GM21737 (cell line): Measurements from ENCODE around the gene CHPF2.

ENCODE experiments used
- ATAC-seq: cut with Tn5 transposase; IDR thresholded peaks from one replicate; pipeline ENCODE4 v1.9.1; 2021; ENCODE audit warnings: mild to moderate bottlenecking, moderate library complexity; ENCODE audit not compliant: unreplicated experiment

The CHPF2 gene

DNA sequence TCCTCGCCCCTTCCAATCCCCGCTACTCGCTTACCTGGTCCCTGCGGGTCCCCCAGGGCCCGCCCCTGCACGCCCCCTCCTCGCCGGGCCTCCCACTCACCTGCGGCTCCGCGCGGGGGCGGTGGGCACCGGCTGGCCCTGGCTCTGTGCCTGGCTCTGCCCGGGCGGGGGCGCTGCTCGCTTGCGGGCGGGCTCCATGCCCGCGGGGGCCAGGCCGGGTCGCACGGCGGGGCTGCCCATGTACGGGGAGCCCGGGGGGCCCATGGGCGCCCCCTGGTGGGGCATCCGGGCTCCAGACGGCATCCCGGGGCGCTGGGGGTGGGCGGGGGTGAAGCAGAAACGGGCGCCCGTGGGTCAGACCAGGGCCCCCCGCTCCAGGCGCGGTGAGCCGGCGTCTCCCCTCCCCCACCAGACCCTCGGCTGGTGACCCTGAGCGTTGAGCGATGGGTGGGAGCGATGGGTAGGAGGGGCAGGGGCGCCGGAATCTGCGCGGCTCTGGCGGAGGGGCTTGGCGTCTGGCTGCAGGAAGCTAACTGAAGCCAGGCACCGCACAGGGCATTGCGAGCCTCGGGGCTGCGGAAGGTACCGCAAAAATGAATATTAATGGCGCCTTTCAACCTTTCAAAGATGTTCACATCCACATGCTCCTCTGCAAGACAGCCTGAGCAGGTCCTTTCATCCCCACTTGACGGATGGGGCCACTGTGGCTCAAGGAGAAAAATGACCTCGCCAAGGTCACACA is 13.2 kb downstream of the CHPF2 start:
- peak; percentile 53 for ATAC-seq

DNA sequence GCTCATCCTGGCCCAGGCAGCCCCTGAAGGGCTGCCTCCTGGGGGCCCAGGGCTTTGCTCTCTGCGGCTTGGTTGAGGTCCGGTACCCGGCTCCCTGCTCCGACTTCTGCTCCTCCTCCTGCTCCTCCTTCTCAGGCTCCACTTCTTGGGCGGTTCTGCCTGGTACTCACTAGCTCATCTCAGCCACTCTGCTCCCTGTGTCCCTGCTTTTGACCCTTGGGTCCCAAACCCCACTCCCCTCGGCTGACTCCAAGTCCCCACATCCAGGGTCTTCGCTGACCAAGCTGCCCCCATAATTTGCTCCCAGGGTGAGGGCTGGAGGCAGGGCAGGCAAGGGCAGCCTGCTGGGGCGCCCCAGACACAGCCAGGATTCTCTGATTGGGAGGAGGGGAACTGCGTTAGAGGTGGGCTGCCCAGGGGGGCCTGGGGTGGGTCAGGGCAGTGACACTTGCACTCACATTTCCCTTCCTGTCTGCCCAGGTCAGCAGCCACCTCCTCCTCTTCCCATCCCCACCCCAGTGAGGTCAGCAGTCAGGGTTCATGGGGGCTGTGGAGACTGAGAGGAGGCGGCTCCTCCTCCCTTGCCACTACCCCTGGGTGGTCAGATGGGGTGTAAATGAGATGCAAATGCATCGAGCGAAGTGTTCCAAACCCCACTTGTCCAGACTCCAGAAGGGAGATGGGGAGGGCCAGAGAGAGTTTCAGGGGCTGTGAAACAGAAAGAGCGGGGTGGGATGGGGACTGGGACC is 14.0 kb downstream of the CHPF2 start:
- ATAC-seq, result no peak

DNA sequence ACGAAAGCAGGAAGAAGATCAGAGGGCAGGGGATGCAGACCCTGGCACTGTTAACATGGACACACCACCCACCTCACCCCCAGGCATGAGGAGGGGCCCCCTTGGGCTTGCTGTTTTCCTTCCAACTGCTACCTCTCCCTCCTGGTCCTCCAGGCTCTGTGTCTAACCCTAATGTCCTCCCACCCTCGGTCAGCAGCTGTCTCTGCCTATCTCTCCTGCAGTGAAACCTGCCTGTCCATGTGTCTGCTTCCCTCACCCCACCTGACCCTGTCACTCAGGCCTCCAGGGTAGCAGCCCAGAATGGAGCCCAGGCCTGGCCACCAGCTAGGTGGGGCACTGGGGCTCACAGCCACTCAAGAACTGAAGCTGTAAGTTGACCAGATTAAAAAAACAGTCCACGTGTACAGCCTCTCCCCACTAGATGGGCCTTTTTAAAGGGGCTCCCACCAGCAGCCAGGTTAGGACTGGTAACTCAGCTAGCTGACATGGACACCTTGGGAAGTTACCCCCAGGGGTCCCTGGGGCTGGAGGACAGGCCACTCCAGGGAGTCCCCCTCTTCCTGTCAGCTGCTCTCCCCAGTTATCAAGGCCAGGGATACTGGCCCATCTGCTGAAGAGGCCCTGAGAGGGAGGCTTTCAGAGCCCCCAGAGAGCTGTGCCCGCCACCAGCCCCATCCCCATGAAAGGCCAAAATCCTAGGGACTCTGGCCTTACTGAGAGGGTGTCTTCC is 14.7 kb downstream of the CHPF2 start:
- ATAC-seq, result no peak

DNA sequence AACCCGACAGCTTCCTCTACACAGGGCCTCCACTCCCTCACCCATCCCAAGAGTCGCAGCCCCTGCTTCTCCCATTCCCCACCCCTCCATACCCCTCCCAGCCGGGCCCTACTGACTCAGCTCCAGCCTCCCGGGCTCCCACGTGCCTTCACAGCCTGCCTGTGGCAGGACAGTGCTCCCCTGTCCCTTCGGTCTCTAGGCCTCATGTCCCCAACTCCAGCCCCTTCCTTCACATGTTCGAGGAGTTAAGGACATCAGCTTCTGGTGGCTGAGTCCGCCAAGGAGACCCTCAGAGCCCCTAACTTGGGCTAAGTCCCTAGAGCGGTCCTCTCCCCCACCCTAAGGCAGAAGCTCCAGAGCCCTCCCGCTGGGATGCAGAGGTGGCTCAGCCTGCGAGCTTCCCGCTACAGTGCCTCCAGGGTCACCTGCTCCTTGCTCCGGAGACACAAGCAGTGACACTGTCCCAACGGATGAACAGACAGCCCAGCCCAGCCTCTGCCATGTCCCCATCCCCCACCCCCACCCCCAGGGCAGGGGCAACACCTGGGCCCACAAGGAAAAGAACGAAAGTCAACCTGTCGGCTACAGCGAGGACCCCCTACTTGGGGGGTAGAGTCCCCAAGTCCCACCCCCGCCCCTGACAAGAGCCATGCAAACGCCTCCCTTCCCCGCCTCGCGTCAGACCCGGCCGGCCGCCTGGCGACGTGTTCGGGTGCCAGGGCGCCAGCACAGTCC is 15.5 kb downstream of the CHPF2 start:
- no peak for ATAC-seq

DNA sequence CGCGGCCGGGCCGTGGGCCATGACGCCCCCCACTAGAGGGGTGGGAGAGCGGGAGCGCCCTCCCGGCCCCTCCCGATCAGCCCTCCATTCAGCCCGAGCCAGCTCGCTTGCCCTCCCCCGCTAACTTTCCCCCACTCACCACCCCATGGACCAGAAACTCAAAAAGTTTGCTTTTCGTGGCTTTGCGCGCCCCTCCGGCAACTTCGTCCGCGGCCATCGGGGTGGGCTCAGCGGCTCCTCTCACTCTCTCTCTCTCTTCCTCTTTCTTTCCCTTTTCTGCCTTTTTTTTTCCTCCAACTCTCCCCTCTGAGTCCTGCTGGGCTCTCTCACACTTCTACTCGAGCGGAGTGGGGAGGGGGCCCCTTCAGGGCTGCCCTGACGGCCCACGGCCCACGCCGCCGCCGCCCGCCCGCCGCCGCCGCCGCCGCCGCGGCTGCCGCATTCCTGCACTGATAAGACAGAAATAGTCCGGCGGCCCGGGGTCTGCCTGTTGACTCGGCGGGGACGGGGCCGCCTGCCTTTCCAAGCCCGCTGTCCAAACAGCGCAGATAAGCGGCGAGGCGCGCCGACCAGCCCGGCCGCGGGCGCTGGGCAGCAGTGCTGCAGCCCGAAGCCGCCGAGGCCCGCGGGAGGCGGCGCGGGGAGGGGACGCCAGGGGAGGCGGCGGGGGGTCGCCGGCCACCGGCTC is 16.2 kb downstream of the CHPF2 start, which contains the start of gene SMARCD3:
SMARCD3 (minus strand) TSS at position 349 of the 688 bp plus-strand sequence; CDS start at position 217, 132 bp downstream.
- ATAC-seq, result no peak

DNA sequence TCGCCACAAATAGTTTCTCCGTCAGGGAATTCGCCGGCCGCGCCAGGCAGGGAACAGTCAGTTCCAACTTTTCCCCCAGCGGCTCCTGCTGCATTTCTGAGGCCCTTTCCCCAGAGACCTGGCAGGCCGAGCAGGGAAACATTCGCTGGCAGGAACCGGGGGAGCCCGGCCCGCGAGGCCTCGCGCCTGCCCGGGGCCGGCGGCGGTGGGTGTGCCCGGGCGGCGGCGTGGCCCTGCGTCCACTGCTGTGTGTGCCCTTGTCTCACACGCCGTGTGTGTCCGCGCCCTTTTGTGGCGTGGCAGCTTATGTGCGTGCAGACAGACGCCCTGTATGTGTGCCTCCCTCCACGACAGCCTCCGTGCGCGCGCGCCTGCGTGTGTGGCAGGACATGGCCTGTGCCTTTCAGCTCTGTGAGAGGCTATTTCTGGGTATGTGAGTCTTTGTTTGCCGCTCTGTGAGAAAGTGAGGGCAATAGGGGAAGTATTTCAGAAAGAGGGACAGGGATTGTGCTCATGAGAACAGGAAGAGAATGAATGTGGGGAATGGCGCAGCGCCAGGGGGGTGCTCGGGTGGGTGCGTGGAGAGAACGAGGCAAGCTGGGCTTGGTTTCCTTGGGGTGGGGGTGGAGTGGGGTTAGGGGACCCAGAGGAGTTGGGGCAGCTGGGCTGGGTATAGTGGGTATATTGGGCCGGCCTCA is 16.9 kb downstream of the CHPF2 start:
- ATAC-seq, result no peak

DNA sequence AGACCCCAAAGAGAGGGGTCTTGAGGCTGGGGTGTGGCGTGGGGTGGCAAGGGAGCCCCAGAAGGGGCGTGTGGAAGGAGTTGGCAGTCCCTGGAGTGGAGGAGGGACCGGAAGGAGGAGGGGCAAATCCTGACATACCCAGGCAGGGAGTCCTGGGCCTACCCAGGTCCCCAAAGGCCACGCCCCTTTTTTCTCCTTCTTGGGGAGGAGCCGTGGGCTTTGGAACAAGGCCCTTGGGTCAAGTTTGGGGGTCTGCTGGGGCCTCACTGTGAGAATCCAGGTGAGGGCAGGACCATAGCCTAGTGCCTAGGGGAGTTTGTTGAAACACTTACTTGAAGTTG is 17.4 kb downstream of the CHPF2 start:
- no peak for ATAC-seq

DNA sequence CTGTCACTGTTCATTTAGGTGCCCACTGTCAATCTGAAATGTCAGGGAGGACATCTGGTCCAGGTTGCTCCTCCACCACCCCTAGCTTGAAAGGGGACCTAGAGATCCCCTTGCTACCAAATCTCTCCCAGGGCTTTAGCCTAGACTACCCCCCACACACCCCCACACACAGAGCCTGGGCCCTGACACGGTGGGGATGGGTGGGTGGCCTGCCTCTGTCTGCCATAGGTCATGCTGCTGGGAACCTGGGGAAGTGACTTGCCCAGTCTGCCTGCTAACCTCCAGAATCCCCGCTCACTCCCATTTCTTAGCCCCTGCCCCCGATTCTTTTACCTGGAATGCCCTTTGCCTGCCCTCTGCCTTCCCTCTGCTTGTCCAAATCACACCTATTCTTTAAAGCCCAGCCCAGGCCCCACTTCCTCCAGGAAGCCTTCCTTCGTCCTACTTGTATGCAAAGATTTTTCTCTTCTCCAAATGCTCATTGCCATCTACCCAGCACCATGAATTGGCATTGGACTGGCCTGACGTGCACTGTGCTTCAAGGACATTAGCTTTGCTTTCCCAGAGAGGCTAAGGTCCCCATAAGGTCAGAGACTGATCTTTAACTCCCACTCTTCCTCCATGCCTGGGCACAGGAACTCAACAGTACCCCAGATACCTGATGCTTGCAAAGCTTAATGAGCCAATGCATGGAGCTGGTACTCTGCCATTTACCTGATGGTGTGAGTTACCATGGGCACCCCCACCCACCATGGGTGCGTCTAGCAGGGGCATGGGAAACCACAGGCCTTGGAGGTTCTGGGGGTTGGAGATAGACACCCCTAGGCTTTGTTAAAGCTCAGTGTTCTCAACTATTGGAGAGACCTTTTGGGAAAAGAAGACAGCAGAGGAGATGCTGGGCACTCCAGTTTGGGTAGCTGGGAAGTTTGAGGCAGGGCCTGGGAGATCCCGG is 18.2 kb downstream of the CHPF2 start:
- no peak for ATAC-seq

DNA sequence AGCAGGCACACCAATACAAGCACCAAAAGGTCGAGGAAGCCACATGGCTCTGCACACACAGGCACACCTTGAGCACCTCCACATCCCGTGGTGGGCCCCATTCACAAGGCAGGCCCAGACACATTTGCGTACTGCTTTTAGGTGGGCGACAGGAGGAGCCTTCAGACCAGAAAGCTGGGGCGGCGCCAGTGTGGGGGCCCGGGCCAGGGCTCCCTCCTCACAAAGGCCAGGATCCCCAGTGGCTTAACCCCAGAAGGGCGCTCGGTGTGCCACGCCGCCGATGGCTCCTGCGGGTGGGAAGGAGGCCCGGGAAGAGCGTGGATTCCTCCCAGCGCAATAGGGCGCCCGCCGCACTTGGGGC is 19.0 kb downstream of the CHPF2 start:
- ATAC-seq, result no peak

DNA sequence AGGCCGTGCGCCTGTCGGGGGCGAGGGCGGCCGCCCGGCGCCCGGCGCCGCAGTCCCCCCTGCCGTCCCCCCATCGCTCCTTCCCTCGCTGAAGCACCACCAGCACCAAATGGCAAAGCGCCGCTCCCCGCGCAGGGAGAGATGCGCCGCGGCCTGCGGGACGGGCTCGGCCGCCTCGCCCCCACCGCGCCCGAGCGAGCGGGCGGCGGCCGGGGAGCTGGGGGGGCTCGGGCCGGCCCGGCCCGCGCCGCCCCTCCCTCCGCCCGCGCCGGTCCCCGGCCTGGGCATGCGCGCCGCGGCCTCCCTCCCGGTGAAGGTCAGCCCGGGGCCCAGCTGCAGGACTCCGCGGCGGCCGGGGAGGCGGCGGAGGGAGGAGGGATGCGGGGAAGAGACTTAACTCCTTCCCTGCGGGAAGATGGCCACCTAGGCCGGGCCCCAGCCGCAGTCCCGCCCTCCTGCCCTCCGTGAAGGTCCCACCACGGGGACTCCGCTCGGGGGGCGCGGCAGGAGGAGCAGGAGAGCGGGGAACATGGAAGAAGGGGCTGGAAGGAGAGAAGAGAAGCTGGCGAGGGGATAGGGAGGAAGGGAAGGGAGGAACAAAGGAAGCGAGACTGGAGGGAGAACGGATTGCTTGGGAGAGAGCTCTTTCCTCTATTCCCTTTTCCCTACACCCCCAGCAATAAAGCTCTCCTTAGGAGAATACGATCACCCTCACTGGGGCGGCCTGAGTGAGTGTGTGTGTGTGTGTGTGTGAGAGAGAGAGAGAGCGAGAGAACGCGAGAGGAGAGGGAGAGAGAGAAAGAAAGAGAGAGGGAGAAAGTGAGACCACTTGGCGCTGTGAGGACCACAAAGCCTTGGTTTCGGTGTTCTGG is 19.6 kb downstream of the CHPF2 start:
- no peak for ATAC-seq

DNA sequence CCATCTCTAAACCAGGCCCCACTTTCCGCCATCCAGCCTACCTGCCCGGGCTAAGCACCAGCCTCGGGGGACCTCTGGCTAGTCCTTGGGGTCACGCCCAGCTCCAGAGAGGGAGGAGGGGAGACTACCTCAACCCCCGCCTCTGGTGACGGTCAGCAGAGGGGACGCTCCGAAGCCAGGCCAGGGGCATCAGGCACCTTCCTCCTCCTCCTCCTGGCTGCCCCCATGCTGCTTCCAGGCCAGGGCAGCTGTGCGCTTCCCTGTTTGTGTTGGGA is 20.2 kb downstream of the CHPF2 start:
- no peak for ATAC-seq

DNA sequence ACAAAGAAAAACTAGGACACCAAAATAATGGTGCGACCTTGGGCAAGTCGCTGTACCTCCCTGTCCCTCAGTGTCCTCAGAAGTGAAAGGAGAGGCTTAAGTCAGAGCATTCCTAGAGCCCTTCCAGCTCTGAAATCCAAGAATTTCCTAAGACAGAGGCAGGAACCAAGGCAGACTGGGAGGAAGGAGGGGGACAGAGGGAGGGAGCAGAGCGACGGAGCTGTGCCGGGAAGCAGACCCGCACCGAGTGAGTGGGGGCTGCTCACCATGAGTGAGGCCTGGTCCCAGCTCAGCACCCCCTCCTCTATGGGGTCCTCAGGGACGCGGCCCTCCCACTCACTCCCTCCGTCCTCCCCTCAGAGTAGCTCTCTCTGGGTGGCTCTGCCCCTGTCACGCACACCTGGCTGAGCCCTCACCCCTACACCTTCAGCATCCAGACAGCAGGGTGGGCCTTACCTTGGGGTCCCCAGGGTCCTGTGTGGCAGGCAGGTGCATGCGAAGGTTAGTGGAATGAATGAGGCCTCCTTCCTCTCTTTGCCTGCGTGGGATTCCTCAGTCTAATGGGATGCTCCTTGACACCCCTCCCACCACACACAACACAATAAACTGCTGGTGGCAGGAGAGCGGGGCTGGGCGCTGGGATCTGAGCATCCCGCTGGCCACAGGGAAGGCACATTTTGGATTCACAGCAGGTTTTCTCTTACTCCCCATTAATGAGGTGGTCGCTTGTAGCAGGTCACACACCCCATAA is 20.9 kb downstream of the CHPF2 start:
- ATAC-seq, result no peak

DNA sequence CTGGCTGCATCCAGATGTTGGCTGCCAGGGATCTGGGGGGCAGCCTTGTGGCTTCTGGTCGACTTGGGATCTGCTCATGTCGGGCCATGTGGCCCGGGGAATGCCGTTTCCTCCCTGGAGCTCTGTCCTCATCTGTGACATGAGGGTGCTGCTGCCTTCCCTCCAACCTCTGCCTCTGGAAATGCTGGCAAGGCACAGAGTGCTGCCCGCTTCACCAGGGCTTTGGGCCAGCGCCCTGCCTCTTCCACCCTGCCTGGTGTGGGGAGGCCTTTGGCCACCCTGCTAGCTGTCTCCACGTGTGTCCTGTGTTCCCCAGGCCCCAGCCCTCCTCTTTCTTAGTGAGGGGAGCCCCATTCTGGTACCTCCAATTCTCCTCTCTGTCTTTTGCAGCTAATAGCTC is 22.0 kb downstream of the CHPF2 start:
- no peak for ATAC-seq

DNA sequence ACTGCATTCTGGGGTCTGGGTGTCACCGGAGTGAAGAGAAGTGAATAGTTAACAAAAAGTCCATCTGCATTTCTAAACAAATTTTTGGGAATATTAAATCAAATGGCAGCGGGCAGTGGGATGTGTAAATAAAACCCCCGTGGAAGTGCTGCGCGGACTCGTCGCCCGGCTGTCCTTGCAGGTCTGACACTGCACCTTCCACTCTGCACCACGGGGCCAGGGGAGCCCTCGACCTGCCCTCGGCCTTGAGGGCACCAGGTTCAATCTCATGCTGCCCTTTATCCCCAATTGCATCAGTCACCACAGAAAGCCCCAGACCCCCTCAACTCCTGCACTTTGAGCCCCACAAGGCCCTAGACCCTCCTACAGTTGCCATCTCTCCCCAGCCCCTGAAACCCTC is 22.6 kb downstream of the CHPF2 start:
- ATAC-seq, result no peak

DNA sequence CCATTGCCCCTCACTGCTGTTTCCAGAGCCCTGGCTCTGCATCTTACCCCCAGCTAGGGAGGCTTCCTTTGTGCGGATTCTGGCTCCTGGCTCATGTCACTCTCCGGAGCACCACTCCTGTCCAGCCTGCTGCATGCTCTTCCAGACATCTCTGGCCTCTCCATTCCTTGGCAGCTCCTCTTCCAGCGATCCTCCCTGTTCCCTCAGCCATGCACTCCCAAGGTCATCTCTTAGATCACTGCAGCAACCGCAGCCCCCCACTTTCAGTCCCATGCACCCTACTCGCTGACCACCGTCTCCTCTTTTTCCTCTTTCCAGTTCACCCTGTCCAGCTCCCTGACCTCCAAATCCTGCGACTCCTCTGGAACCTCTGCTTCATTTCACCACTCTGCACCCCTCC is 23.1 kb downstream of the CHPF2 start:
- ATAC-seq, result no peak

DNA sequence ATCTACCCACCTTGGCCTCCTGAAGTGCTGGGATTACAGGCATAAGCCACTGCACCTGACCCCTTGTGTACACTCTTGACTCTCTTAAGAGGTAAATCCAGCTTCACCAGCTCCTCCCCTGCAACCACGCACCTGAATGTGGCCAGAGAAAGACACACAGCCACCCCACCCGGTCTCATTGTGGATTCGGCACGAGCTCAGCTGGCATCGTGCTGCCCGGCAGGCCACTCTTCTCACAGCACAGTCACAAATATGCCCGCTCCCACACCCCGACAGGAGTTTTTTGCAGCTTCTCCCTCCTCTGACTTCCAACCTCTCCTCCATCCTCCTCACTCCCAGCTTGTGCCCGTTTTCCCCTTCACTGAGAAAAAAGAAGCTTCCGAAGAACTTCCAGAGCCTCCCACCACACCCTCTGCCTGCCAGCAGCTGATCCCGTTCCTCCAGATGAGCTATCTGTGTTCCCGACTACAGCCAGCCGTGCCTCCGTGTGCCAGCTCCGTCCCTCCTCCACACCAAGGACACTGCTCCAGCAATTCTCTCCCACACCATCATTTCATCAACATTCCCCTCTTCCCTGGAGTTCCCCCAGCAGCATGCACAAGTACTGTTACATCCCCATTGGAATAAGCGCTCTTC is 24.2 kb downstream of the CHPF2 start:
- ATAC-seq, result no peak

DNA sequence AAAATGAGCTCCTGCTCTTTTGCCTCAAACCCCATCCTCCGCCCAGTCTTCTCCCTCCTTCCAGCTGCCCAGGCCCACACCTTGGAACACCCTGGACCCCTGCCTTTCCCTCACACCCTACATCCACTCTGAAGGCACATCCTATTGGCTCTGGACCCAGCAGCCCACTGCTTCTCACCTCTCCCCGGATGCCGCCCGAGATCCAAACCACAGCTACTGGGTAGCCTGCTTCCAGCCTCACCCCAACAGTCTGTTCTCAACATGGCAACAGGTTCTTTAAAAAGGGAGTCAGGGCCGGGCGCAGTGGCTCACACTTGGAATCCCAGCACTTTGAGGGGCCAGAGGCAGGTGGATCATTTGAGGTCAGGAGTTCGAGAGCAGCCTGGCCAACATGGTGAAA is 25.7 kb downstream of the CHPF2 start:
- ATAC-seq, result no peak
